Keratinocyte (primary cell): ENCODE data around the gene TSGA10. TPM values are rescaled to one million over a fixed set of nuclear protein-coding genes. Genes with fewer than 3 reads are reported as not detected.

Source experiments
- DNase-seq: peaks from one replicate; pipeline ENCODE4 v3.0.0-alpha.2; 2011; ENCODE audit warnings: low read depth, missing footprints, low spot score
- FAIRE-seq: peaks from 2 replicates; lab custom pipeline; 2011; peaks lifted over from hg19 to GRCh38; lab: Jason Lieb, UNC
- H2AFZ ChIP-seq: 2 replicates; pipeline ENCODE4 v1.6.0; 2012; ENCODE audit warnings: low read length, control low read depth, inconsistent platforms; ENCODE audit not compliant: control insufficient read depth
- H3K27ac ChIP-seq: 2 replicates; pipeline ENCODE4 v1.5.1; 2011; ENCODE audit warnings: low read length; ENCODE audit not compliant: control insufficient read depth, insufficient read depth
- H3K27me3 ChIP-seq: 3 replicates; pipeline ENCODE4 v1.6.0; 2011; ENCODE audit warnings: low read length; ENCODE audit not compliant: control insufficient read depth, insufficient read depth; ENCODE audit errors: extremely low read depth
- H3K36me3 ChIP-seq, 2 experiments: 2 replicates in 1 of 2; 3 replicates in 1 of 2; pipeline ENCODE4 v1.5.1; 2011; ENCODE audit warnings: low read length in 2 of 2, mild to moderate bottlenecking in 1 of 2; ENCODE audit not compliant: control insufficient read depth in 2 of 2, insufficient read depth in 2 of 2; ENCODE audit errors: extremely low read depth in 1 of 2
- H3K4me1 ChIP-seq: 3 replicates; pipeline ENCODE4 v1.5.1; 2011; ENCODE audit warnings: low read length; ENCODE audit not compliant: control insufficient read depth, insufficient read depth; ENCODE audit errors: extremely low read depth
- H3K4me2 ChIP-seq: 3 replicates; pipeline ENCODE4 v1.6.0; 2011; ENCODE audit warnings: low read depth, low read length; ENCODE audit not compliant: control insufficient read depth, insufficient read depth; ENCODE audit errors: extremely low read depth
- H3K4me3 ChIP-seq, 3 experiments: fragments of 200-600 bp in 1 of 3; sonication (generic) in 1 of 3; 2 replicates in 2 of 3; 3 replicates in 1 of 3; pipeline ENCODE4 v1.5.1; 2011 to 2016; ENCODE audit warnings: low read length in 3 of 3, mild to moderate bottlenecking in 3 of 3, control low read depth in 2 of 3, inconsistent platforms in 1 of 3, low read depth in 1 of 3, mixed read lengths in 1 of 3, mixed run types in 1 of 3, moderate library complexity in 1 of 3; ENCODE audit not compliant: control insufficient read depth in 2 of 3, insufficient read depth in 2 of 3; ENCODE audit errors: extremely low read depth in 1 of 3
- H3K79me2 ChIP-seq: 2 replicates; pipeline ENCODE4 v1.6.0; 2012; ENCODE audit warnings: low read length; ENCODE audit not compliant: control insufficient read depth, insufficient read depth
- H3K9ac ChIP-seq: 3 replicates; pipeline ENCODE4 v1.6.0; 2011; ENCODE audit warnings: low read length; ENCODE audit not compliant: control insufficient read depth, insufficient read depth; ENCODE audit errors: extremely low read depth
- H3K9me1 ChIP-seq: 3 replicates; pipeline ENCODE4 v1.6.0; 2011; ENCODE audit warnings: low read length; ENCODE audit not compliant: control insufficient read depth, insufficient read depth; ENCODE audit errors: extremely low read depth
- H3K9me3 ChIP-seq: 2 replicates; pipeline ENCODE4 v1.5.1; 2012; ENCODE audit warnings: low read depth, low read length; ENCODE audit not compliant: control insufficient read depth
- H4K20me1 ChIP-seq: 3 replicates; pipeline ENCODE4 v1.6.0; 2011; ENCODE audit warnings: low read length; ENCODE audit not compliant: control insufficient read depth, insufficient read depth; ENCODE audit errors: extremely low read depth
- CTCF ChIP-seq, 3 experiments: IDR thresholded peaks in 1 of 3; conservative IDR thresholded peaks in 1 of 3; optimal IDR thresholded peaks in 1 of 3; 2 replicates in 2 of 3; 3 replicates in 1 of 3; pipeline versions ENCODE3 to v1.5.1; 2011; ENCODE audit warnings: low read length in 3 of 3, mild to moderate bottlenecking in 3 of 3, moderate library complexity in 2 of 3, control low read depth in 1 of 3, inconsistent platforms in 1 of 3; ENCODE audit not compliant: insufficient read depth in 2 of 3; ENCODE audit errors: extremely low read depth in 1 of 3
- EZH2 ChIP-seq: IDR thresholded peaks from one replicate; pipeline ENCODE4 v1.6.1; 2012; ENCODE audit warnings: inconsistent platforms, mild to moderate bottlenecking, low read length, moderate library complexity
- dilution Hi-C: fragments of 300-500 bp; cut with MboI; formaldehyde crosslinking; loops from one replicate; pipeline ENCODE4 v1.7.0; 2020; ENCODE audit warnings: low sequenced_read_pairs; ENCODE audit not compliant: extremely low pct_ligation_motif_present
- polyA plus RNA-seq, 5 experiments: library from polyadenylated mRNA; depleted of rRNA in 3 of 5; stranded (reverse) in 3 of 5; stranded (forward) in 1 of 5; unstranded in 1 of 5; fragments of >200 nt; gene quantifications; 1 replicate in 1 of 5; 2 replicates in 3 of 5; 3 replicates in 1 of 5; pipeline versions ENCODE4 v1.2.1 to v1.2.3, GENCODE V29; 2011 to 2012; ENCODE audit warnings: missing spikeins in 2 of 5, low read depth in 1 of 5, low replicate concordance in 1 of 5

TSGA10 gene
- polyA plus RNA-seq, 1 donor (not counting 4 experiments of a cell fraction or from before 2014, with no cell fraction given) = 2.4 TPM

- H3K9me3 ChIP-seq = peaks cover 2% of the 10 kb centered on the region
- H4K20me1 ChIP-seq = no peaks in the 10 kb centered on the region
- H3K27me3 ChIP-seq = no peaks in the 10 kb centered on the region
- no peak overlapping the region for H2AFZ ChIP-seq
- no peak overlapping the region for H3K27ac ChIP-seq
- DNase-seq (no peak), FAIRE-seq (no peak)
- no peaks in the 10 kb centered on the region for H3K79me2 ChIP-seq
- H3K9me1 ChIP-seq = no peaks in the 10 kb centered on the region
- no peak for TF ChIP-seq CTCF (optimal IDR thresholded peaks at IDR 0.05 in 1 of 3, IDR thresholded peaks at IDR 0.05 in 1 of 3, conservative IDR thresholded peaks at IDR 0.05 in 1 of 3; ENCODE audit: extremely low read depth in 1 of 3, insufficient read depth in 2 of 3, low read length in 3 of 3)
- TF ChIP-seq EZH2 = no peak
- no peak overlapping the region for H3K4me2 ChIP-seq
- no peak overlapping the region for H3K4me3 ChIP-seq
- H3K36me3 ChIP-seq = peaks cover 0 to 5% of the 10 kb centered on the region in 2 experiments
- no peaks in the 10 kb centered on the region for H3K4me1 ChIP-seq
- dilution Hi-C loops = no loop called here
- no peak overlapping the region for H3K9ac ChIP-seq
These were observed 26.8 kb downstream of the TSGA10 start for GRCh38 chr2:99127981-99128380.

GRCh38 chr2:99112617-99113016, 42.1 kb downstream of the TSGA10 start:
- FAIRE-seq = no peak
- no peak for TF ChIP-seq CTCF (optimal IDR thresholded peaks at IDR 0.05 in 1 of 3, IDR thresholded peaks at IDR 0.05 in 1 of 3, conservative IDR thresholded peaks at IDR 0.05 in 1 of 3; ENCODE audit: extremely low read depth in 1 of 3, insufficient read depth in 2 of 3, low read length in 3 of 3)
- no peak for TF ChIP-seq EZH2
- H3K9me1 ChIP-seq = no peaks in the 10 kb centered on the region

More at GRCh38 chr2:99112617-99113016, 42.1 kb downstream of the TSGA10 start:
- H3K4me2 ChIP-seq = no peak overlapping the region
- H3K79me2 ChIP-seq = no peaks in the 10 kb centered on the region
- H4K20me1 ChIP-seq = no peaks in the 10 kb centered on the region
- no peak overlapping the region for H3K4me3 ChIP-seq
- H3K9ac ChIP-seq = no peak overlapping the region
- dilution Hi-C loops = no loop called here
- no peaks in the 10 kb centered on the region for H3K9me3 ChIP-seq
- H3K27me3 ChIP-seq = no peaks in the 10 kb centered on the region
- no peak overlapping the region for H3K27ac ChIP-seq
- H3K36me3 ChIP-seq = no peaks in the 10 kb centered on the region
- no peak for DNase-seq
- no peaks in the 10 kb centered on the region for H3K4me1 ChIP-seq
- H2AFZ ChIP-seq = no peak overlapping the region
